H1 (cell line): ENCODE results near the gene SREK1IP1. TPM values are rescaled to one million over a fixed set of nuclear protein-coding genes. Genes with fewer than 3 reads are reported as not detected.

ENCODE experiments used
- CREB1 ChIP-seq: IDR thresholded peaks from 2 replicates; pipeline ENCODE4 v1.6.1; 2012; ENCODE audit warnings: inconsistent platforms
- JUN ChIP-seq: IDR thresholded peaks from 2 replicates; pipeline ENCODE4 v1.6.1; 2011; ENCODE audit warnings: low read depth, mild to moderate bottlenecking, improper control_type of control experiment, low read length
- POLR2A ChIP-seq, 2 experiments: IDR thresholded peaks; 1 replicate in 1 of 2; 2 replicates in 1 of 2; pipeline ENCODE4 v1.6.1; 2011; ENCODE audit warnings: low read depth in 2 of 2, low read length in 2 of 2, mild to moderate bottlenecking in 2 of 2; ENCODE audit errors: control extremely low read depth in 1 of 2
- POLR2AphosphoS5 ChIP-seq: IDR thresholded peaks from 2 replicates; pipeline ENCODE4 v1.6.1; 2011; ENCODE audit warnings: low read depth, low read length
- TAF7 ChIP-seq: optimal IDR thresholded peaks from 2 replicates; pipeline ENCODE3; 2011; ENCODE audit warnings: low read depth, mild to moderate bottlenecking, inconsistent platforms, low read length, moderate library complexity, borderline replicate concordance
- polyA plus RNA-seq, 7 experiments: library from polyadenylated mRNA; depleted of rRNA in 3 of 7; stranded (reverse) in 5 of 7; unstranded in 2 of 7; fragments of >200 nt in 5 of 7; fragments of 200-250 nt in 2 of 7; gene quantifications; 1 replicate in 5 of 7; 2 replicates in 1 of 7; 4 replicates in 1 of 7; pipeline versions ENCODE4 v1.2.1 to v1.2.3, GENCODE V29; 2011 to 2013; ENCODE audit warnings: missing spikeins in 2 of 7, mixed read lengths in 2 of 7
- total RNA-seq: library from RNA; stranded (reverse); fragmentation: NEBNext Ultra II Directional; extraction: Animal tissue kit (Norgen Biotek cat#: 25700); gene quantifications from 2 replicates; pipeline ENCODE4 v1.2.1, GENCODE V29; 2021
- TF ChIP-seq, protein P1 (sequence below): fragments of 300-600 bp; sonication (generic); IDR thresholded peaks from 2 replicates; pipeline ENCODE4 v1.7.1; 2012; ENCODE audit warnings: low read length, moderate library complexity, mild to moderate bottlenecking, inconsistent platforms; ENCODE audit not compliant: insufficient replicate concordance

The SREK1IP1 gene
- total and polyA plus RNA-seq, 2 of the 8 experiments (the other 6 are each of a cell fraction or from before 2014, with no cell fraction given) = 6.2 to 39.0 TPM

DNA sequence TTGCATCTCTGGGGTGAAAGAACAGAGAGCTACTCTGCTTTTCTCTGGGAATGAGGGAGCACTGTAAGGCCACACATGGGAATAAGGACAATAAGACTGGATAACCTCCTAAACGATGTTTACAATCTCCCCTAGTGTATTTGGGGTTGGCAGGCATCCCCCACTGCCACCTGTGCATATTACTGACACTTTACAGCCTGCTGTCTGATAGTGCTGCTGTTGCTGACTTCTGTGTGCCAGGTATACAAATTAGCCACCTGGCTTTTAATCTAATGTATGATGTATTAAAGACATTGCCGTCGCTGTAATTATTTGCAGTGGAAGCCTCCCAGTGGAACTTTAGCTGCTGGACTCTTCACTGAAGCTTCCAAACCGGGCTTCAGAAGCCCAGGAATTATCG is 82.6 kb downstream of the SREK1IP1 start (continued):
- TF ChIP-seq, protein P1, sequence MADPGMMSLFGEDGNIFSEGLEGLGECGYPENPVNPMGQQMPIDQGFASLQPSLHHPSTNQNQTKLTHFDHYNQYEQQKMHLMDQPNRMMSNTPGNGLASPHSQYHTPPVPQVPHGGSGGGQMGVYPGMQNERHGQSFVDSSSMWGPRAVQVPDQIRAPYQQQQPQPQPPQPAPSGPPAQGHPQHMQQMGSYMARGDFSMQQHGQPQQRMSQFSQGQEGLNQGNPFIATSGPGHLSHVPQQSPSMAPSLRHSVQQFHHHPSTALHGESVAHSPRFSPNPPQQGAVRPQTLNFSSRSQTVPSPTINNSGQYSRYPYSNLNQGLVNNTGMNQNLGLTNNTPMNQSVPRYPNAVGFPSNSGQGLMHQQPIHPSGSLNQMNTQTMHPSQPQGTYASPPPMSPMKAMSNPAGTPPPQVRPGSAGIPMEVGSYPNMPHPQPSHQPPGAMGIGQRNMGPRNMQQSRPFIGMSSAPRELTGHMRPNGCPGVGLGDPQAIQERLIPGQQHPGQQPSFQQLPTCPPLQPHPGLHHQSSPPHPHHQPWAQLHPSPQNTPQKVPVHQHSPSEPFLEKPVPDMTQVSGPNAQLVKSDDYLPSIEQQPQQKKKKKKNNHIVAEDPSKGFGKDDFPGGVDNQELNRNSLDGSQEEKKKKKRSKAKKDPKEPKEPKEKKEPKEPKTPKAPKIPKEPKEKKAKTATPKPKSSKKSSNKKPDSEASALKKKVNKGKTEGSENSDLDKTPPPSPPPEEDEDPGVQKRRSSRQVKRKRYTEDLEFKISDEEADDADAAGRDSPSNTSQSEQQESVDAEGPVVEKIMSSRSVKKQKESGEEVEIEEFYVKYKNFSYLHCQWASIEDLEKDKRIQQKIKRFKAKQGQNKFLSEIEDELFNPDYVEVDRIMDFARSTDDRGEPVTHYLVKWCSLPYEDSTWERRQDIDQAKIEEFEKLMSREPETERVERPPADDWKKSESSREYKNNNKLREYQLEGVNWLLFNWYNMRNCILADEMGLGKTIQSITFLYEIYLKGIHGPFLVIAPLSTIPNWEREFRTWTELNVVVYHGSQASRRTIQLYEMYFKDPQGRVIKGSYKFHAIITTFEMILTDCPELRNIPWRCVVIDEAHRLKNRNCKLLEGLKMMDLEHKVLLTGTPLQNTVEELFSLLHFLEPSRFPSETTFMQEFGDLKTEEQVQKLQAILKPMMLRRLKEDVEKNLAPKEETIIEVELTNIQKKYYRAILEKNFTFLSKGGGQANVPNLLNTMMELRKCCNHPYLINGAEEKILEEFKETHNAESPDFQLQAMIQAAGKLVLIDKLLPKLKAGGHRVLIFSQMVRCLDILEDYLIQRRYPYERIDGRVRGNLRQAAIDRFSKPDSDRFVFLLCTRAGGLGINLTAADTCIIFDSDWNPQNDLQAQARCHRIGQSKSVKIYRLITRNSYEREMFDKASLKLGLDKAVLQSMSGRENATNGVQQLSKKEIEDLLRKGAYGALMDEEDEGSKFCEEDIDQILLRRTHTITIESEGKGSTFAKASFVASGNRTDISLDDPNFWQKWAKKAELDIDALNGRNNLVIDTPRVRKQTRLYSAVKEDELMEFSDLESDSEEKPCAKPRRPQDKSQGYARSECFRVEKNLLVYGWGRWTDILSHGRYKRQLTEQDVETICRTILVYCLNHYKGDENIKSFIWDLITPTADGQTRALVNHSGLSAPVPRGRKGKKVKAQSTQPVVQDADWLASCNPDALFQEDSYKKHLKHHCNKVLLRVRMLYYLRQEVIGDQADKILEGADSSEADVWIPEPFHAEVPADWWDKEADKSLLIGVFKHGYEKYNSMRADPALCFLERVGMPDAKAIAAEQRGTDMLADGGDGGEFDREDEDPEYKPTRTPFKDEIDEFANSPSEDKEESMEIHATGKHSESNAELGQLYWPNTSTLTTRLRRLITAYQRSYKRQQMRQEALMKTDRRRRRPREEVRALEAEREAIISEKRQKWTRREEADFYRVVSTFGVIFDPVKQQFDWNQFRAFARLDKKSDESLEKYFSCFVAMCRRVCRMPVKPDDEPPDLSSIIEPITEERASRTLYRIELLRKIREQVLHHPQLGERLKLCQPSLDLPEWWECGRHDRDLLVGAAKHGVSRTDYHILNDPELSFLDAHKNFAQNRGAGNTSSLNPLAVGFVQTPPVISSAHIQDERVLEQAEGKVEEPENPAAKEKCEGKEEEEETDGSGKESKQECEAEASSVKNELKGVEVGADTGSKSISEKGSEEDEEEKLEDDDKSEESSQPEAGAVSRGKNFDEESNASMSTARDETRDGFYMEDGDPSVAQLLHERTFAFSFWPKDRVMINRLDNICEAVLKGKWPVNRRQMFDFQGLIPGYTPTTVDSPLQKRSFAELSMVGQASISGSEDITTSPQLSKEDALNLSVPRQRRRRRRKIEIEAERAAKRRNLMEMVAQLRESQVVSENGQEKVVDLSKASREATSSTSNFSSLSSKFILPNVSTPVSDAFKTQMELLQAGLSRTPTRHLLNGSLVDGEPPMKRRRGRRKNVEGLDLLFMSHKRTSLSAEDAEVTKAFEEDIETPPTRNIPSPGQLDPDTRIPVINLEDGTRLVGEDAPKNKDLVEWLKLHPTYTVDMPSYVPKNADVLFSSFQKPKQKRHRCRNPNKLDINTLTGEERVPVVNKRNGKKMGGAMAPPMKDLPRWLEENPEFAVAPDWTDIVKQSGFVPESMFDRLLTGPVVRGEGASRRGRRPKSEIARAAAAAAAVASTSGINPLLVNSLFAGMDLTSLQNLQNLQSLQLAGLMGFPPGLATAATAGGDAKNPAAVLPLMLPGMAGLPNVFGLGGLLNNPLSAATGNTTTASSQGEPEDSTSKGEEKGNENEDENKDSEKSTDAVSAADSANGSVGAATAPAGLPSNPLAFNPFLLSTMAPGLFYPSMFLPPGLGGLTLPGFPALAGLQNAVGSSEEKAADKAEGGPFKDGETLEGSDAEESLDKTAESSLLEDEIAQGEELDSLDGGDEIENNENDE = no peak
- TF ChIP-seq POLR2A (IDR thresholded peaks at IDR 0.05; ENCODE audit: control extremely low read depth in 1 of 2, low read depth in 2 of 2, low read length in 2 of 2) = no peak
- no peak for TF ChIP-seq CREB1
- no peak for TF ChIP-seq JUN
- no peak for TF ChIP-seq TAF7
- TF ChIP-seq POLR2AphosphoS5 = no peak
